ENCODE results near the gene PNPO. TPM values are rescaled to one million over a fixed set of nuclear protein-coding genes. Genes with fewer than 3 reads are reported as not detected.

PNPO gene
- total and polyA plus RNA-seq, 2 of the 13 experiments (the other 11 are each of a cell fraction or from before 2014, with no cell fraction given) = 47.9 to 63.3 TPM

DNA sequence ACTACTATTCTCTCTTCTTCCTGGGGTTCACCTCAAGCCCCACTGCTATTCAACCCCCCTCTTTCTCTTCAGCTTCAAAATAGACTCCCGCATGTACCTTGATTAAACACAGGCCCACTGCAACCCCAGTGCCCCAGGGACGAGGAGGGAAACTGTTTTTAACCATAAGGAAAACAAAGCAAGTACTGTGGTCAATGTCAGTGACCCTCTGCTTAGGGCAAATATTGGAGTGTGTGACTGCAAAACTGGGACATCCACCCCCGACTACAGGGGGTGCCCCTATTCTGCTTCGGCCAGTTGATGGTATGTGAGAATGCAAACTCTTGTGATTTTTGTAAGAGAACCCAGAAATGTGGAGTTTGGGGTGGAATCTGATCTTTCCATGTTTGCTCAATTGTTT, 9.5 kb upstream of the PNPO start (continued):
- TF ChIP-seq IRX3 (CRISPR knock-in tag; IDR thresholded peaks at IDR 0.05; ENCODE audit: borderline replicate concordance, low read depth) (no peak), ZNF747 (CRISPR knock-in tag; IDR thresholded peaks at IDR 0.05; ENCODE audit: borderline replicate concordance) (no peak), ZNF225 (CRISPR knock-in tag; IDR thresholded peaks at IDR 0.05) (no peak), ZNF564 (CRISPR knock-in tag; IDR thresholded peaks at IDR 0.05) (no peak), FOXO1 (CRISPR knock-in tag; IDR thresholded peaks at IDR 0.05) (peak; percentile 22; the same call in 1 of the 2 replicates), KLF16 (CRISPR knock-in tag; IDR thresholded peaks at IDR 0.05) (0 out of 4 replicates have a peak, but pooled peaks of 1 of the 2 experiments have one; percentile 13), MEF2D (CRISPR knock-in tag; IDR thresholded peaks at IDR 0.05) (no peak), SOX13 (IDR thresholded peaks at IDR 0.05) (no peak), SOX13 (CRISPR knock-in tag; conservative IDR thresholded peaks at IDR 0.05 in 1 of 2, IDR thresholded peaks at IDR 0.05 in 1 of 2) (peak in 1 of 2 experiments; percentile 58; a peak in 1 of 4 replicates), ZNF839 (CRISPR knock-in tag; IDR thresholded peaks at IDR 0.05; ENCODE audit: borderline replicate concordance) (no peak), TARDBP (CRISPR knock-in tag; IDR thresholded peaks at IDR 0.05) (no peak), SMAD1 (CRISPR knock-in tag; IDR thresholded peaks at IDR 0.05; ENCODE audit: borderline replicate concordance, low read depth) (no peak), ZNF530 (CRISPR knock-in tag; IDR thresholded peaks at IDR 0.05; ENCODE audit: low read depth) (no peak), DPF2 (CRISPR knock-in tag; IDR thresholded peaks at IDR 0.05; ENCODE audit: borderline replicate concordance, low read depth) (peak; percentile 52; the same call in 1 of the 2 replicates), ZNF329 (CRISPR knock-in tag; IDR thresholded peaks at IDR 0.05; ENCODE audit: low read depth) (no peak), RARA (CRISPR knock-in tag; IDR thresholded peaks at IDR 0.05) (peak; percentile 47), ZNF546 (CRISPR knock-in tag; conservative IDR thresholded peaks at IDR 0.05) (no peak), ELF1 (CRISPR knock-in tag; IDR thresholded peaks at IDR 0.05) (no peak), KDM6A (CRISPR knock-in tag; IDR thresholded peaks at IDR 0.05; ENCODE audit: low read depth) (no peak), ZNF451 (CRISPR knock-in tag; IDR thresholded peaks at IDR 0.05) (no peak), ZFP82 (CRISPR knock-in tag; IDR thresholded peaks at IDR 0.05; ENCODE audit: borderline replicate concordance) (no peak), PITX1 (CRISPR knock-in tag; IDR thresholded peaks at IDR 0.05) (no peak)
- TF ChIP-seq, protein P1, sequence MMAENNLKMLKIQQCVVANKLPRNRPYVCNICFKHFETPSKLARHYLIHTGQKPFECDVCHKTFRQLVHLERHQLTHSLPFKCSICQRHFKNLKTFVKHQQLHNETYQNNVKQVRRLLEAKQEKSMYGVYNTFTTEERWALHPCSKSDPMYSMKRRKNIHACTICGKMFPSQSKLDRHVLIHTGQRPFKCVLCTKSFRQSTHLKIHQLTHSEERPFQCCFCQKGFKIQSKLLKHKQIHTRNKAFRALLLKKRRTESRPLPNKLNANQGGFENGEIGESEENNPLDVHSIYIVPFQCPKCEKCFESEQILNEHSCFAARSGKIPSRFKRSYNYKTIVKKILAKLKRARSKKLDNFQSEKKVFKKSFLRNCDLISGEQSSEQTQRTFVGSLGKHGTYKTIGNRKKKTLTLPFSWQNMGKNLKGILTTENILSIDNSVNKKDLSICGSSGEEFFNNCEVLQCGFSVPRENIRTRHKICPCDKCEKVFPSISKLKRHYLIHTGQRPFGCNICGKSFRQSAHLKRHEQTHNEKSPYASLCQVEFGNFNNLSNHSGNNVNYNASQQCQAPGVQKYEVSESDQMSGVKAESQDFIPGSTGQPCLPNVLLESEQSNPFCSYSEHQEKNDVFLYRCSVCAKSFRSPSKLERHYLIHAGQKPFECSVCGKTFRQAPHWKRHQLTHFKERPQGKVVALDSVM (CRISPR knock-in tag; IDR thresholded peaks at IDR 0.05) = no peak
- TF ChIP-seq, protein P2, sequence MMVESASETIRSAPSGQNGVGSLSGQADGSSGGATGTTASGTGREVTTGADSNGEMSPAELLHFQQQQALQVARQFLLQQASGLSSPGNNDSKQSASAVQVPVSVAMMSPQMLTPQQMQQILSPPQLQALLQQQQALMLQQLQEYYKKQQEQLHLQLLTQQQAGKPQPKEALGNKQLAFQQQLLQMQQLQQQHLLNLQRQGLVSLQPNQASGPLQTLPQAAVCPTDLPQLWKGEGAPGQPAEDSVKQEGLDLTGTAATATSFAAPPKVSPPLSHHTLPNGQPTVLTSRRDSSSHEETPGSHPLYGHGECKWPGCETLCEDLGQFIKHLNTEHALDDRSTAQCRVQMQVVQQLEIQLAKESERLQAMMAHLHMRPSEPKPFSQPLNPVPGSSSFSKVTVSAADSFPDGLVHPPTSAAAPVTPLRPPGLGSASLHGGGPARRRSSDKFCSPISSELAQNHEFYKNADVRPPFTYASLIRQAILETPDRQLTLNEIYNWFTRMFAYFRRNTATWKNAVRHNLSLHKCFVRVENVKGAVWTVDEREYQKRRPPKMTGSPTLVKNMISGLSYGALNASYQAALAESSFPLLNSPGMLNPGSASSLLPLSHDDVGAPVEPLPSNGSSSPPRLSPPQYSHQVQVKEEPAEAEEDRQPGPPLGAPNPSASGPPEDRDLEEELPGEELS (CRISPR knock-in tag; IDR thresholded peaks at IDR 0.05) = no peak
- TF ChIP-seq, protein P3, sequence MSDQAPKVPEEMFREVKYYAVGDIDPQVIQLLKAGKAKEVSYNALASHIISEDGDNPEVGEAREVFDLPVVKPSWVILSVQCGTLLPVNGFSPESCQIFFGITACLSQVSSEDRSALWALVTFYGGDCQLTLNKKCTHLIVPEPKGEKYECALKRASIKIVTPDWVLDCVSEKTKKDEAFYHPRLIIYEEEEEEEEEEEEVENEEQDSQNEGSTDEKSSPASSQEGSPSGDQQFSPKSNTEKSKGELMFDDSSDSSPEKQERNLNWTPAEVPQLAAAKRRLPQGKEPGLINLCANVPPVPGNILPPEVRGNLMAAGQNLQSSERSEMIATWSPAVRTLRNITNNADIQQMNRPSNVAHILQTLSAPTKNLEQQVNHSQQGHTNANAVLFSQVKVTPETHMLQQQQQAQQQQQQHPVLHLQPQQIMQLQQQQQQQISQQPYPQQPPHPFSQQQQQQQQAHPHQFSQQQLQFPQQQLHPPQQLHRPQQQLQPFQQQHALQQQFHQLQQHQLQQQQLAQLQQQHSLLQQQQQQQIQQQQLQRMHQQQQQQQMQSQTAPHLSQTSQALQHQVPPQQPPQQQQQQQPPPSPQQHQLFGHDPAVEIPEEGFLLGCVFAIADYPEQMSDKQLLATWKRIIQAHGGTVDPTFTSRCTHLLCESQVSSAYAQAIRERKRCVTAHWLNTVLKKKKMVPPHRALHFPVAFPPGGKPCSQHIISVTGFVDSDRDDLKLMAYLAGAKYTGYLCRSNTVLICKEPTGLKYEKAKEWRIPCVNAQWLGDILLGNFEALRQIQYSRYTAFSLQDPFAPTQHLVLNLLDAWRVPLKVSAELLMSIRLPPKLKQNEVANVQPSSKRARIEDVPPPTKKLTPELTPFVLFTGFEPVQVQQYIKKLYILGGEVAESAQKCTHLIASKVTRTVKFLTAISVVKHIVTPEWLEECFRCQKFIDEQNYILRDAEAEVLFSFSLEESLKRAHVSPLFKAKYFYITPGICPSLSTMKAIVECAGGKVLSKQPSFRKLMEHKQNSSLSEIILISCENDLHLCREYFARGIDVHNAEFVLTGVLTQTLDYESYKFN (CRISPR knock-in tag; conservative IDR thresholded peaks at IDR 0.05) = peak; percentile 63
